Hippocampal formation (tissue), 2 donors: ENCODE data around the gene ZNF232.
A peak's percentile ranks its signal among the peaks of the same experiment; 100 is the strongest.
"Not testable (repeated sequence)": the region's sequence is repeated elsewhere in the genome, so short reads cannot be mapped to it uniquely, and the experiment has no call there.

Experiments used
- DNase-seq, 2 donors: peaks; one replicate each; lab custom pipeline; 2025; lab: John Stamatoyannopoulos, UW

ZNF232 gene

DNA sequence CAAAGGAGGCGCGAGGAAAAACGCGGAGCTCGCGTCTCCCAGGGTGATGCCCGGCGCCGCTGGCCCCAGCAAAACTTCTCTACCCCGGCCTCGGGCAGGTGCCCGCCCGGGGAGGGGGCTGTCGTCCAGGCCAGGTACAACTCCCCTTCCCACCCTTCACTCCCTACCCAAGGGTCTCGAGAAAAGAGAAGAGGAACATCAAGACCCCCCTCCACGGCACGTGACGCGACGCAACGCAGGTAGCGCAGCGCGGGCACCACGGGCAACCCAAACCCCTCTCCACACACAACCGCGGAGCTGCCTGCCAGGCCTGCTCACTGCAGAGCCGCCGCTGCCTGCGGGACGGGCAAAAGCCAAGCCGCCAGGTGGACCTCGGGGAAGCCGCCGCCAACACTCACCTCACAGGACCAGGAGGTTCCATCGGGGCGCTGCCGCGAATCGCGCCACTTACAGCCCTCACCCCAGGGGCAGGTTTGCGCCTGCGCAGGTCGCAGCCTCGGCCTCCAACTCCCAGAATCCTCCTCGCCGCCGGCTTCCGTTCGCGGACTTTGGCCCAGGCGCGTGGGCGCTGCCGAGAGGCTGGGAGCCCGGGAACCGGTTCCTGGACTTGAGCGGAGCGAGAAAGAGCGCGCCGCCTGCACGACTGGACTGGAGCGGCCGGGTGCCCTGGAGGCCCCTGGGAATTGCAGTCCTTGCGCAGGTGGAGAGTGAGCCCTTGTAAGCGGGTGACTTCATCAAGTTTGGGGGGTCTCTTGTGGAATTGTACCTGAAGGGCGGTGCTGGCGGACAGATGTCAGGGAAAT lies at the start of gene ZNF232:
TSS of gene ZNF232 (minus strand) at position 477 of the 803 bp plus-strand sequence. CDS start at position 421, 56 bp downstream.
- DNase-seq: peak; percentile 88 to 91

DNA sequence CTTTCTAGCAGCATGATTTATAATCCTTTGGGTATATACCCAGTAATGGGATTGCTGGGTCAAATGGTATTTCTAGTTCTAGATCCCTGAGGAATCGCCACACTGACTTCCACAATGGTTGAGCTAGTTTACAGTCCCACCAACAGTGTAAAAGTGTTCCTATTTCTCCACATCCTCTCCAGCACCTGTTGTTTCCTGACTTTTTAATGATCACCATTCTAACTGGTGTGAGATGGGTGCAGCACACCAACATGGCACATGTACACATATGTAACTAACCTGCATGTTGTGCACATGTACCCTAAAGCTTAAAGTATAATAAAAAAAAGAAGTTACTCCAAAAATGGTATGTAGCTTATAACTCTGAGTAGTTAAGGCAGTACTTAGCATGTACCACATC lies 49.0 kb upstream of the ZNF232 start:
- not testable (repeated sequence) for DNase-seq

DNA sequence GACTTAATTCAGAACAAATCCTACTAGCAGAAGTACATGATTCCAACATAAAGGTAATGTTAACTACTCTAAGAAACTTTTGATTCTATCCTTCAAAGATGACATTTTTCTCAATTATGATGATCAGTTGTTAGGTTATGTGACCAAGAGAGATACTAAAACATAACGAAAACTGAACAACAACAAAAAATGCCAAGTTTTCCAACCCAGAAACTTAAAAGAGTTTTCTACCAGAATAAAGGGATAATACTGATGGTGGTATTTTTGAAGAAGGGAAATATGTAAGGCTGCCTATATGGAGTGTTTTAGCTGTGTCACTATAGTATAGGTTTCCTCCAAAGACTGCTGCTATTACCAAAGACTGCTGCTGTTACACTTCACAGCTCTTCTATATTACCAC lies 34.4 kb upstream of the ZNF232 start:
- not testable (repeated sequence) for DNase-seq

DNA sequence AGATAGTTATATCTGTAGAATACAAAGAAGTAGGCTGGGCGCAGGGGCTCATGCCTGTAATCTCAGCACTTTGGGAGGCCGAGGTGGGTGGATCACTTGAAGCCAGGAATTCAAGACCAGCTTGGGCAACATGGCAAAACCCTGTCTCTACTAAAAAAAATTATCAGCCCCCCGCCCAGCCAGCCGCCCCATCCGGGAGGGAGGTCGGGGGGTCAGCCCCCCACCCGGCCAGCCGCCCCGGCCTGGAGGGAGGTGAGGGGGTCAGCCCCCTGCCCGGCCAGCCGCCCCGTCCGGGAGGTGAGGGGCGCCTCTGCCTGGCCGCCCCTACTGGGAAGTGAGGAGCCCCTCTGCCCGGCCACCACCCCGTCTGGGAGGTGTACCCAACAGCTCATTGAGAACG lies 31.2 kb upstream of the ZNF232 start:
- not testable (repeated sequence) for DNase-seq

DNA sequence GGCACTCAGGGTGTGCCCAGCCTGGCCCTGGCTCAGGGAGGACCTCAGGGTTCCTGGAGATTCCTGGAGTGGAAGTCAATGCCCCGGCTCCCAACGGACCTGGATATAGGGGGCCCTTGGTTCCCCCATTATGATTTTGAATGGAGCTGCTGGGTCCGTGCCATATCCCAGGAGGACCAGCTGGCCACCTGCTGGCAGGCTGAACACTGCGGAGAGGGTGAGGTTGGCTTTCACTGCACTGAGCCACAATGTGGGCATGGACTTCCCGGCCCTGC lies 27.7 kb upstream of the ZNF232 start:
- DNase-seq: no peak

DNA sequence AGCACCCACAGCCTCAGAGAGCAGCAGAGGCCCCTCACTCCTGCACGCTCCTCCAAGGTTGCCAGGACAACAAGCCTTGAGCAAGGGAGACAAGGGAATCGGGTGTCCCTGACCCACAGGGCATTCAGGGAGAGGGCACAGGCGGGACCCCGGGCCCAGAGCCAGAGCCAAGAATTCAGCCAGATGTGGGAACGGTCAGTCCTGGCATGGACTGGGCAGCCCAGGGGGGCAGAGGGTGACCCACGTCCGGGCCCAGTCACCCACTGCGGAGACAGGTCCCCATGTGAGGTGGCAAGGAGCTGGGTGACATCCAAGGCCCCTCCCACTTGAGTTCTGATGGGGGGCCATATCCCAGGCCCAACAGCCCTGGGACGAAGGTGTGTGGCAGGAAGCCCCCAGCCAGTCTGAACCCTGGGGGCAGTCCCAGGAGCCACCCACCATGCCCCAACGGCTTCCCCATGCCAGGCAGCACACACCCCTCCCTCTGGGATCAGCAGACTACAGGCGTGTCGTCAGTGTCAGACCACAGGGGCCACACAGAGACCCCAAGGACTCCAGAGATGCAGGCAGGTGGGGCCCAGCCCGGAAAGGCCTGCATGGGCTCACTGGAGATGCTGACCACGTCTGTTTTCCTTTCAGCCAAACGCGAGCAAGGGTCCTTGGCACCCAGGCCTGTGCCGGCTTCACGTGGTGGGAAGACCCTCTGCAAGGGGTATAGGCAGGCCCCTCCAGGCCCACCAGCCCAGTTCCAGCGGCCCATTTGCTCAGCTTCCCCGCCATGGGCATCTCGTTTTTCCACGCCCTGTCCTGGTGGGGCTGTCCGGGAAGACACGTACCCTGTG lies 27.2 kb upstream of the ZNF232 start:
- DNase-seq: no peak

DNA sequence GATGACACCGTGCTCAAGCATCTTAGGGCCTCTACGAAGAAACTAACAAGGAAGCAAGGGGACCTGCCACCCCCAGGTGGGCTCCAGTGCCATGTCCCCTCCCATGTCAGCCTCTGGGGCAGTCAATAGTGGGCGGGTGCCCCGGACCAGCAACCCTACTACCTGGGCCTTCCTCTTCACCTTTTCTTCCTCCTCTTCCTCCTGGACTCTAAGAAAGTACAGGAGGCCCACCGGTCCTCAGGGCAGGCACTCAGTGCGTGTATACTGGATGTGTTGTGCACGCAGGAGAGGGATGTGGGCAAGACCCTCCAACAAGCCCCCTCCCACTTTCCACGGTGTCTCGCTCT lies 26.5 kb upstream of the ZNF232 start:
- not testable (repeated sequence) for DNase-seq

DNA sequence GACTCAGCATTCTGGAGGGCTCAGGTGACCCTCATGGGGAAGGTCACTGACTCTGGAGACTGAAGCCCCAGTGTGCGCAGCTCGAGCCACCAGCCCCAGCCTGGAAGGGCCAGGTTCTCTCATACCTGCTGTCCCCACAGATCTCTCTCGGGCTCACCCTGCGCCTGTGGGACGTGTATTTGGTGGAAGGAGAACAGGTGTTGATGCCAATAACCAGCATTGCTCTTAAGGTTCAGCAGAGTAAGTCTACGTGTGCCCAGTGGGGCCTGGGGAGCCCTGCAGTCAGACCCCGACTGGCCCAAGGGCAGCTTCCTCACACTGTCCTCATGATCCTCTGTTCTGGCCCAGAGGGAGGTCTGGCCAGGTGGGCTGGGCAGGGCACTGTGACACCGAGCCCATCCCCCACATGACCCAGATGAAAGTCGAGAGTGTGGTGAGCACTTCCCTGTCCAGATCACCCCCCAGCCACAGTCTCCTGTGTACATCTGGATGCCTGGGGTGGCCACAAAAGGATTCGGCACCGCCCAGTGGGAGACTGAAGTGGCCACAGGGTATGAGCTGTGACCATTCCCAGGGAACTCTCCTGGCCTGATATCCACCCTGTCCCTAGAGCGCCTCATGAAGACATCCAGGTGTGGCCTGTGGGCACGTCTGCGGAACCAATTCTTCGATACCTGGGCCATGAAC lies 26.0 kb upstream of the ZNF232 start:
- DNase-seq: not testable (repeated sequence)

DNA sequence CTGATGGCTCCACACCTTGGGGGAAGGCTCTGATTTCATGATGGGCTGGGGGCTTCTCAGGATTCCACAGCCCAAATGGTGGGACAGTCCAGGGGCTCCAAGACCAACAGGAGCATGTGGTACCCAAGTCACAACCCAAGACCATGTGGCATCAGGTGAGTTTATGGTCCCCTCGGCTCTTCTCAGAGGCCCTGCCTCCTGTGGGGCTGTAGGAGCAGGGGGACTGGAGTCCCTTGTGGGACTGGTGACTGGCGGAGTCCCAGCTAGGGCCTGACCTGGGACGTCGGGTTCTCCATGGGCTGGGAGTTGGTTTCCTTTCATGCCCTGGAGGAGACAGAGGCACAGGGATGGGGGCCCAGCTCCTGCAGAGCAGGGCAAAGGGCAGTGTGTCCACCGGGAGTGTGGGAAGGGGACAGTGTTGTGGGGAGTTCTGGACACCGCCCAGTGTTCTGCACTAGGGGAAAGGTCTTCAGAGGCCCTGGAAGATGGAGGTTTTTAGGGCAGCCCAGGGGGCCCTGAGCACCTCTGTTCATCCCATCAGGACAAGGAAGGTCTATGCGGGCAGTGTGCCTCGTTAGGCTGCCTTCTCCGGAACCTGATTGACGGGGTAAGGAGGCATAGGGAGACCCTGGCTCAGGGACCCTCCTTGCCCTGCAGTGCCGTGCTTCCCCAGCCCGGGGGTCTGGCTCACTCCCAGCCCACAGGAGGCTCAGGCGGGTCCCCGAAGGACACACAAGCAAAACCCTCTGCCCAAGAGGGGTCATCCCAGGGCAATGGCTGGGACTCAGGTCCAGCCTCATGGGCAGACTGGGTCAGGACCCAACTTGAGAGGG lies 25.1 kb upstream of the ZNF232 start:
- not testable (repeated sequence) for DNase-seq

DNA sequence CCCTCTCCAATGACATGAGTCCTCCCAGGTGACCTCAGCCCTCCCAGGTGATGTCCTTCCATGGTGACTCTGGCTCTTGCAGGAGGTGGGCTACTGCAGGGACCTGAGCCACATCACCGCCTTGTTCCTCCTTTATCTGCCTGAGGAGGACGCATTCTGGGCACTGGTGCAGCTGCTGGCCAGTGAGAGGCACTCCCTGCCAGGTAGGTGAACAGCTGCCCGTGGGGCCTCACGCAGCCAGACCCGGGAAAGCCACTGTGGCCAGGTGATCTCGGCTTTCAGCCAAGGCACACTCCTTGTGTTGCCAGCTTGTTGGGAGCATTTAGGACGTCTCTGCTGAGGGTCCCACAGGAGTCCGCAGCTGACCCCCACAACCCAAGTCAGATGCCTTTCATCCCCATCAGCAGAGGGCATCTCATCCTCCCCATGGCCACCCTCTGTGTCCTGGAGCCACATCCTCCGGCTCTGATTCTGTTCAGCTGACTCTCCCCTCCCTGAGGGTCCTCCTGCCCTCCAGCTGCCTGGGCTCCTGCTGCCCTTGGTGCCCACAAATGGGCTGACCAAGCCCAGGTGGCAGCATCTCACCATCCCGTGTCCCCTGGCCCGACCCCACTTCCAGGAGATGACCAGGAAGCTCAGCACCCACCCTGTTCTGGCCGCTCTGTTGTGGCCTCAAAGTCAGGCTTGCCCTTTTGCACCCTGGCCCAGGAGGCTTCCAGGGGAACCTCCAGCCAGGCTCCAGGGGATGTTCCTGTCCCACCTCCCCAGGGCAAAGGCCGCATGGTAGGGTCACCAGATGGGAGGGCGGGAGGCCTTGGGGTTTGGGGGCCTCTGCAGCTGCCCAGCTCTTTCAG lies 24.3 kb upstream of the ZNF232 start:
- no peak for DNase-seq

DNA sequence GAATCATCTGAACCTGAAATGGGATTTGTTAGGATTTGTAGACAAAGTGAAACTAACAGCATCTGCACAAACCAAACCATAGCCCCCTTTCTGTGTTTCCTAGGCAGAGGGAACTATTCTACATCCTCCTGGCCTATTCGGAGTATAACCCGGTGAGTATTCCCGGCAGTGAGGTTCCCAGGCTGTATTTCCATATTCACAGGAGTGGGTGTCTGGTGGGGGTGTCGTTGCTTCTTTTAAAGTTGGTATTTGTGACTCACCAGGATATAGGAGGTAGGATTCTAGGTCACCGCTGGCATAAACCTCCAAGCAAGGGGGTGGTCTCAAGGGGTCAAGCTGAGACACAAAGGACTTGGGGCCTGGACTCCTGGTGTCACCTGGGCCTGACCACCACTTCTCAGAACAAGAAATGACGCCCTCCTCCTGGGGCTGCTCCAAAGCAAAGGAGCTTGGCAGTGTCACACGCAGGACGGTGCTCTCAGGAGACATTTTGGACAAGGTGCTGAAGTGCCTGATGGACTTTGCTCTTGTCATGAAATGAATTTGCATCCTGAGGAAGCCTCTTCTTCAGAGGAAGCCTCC lies 23.5 kb upstream of the ZNF232 start:
- not testable (repeated sequence) for DNase-seq

DNA sequence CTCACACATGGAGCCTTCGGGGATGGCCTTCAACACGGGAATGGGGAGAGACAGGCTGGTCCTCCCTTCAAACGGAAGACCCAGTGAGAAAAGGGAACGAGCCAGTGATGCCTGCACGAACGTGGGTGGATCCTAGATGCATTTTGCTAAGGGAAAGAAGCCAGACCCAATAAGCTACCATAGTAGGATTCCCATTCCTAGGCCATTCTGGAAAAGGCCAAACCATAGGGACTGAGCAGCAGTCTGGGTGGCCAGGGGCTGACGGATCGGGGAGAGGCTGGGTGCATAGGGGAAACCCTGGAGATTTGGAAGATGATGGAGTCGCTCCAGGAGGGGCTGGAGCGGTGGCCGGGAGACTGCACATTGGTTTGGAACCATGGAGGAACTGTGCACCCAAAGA lies 22.9 kb upstream of the ZNF232 start:
- not testable (repeated sequence) for DNase-seq

DNA sequence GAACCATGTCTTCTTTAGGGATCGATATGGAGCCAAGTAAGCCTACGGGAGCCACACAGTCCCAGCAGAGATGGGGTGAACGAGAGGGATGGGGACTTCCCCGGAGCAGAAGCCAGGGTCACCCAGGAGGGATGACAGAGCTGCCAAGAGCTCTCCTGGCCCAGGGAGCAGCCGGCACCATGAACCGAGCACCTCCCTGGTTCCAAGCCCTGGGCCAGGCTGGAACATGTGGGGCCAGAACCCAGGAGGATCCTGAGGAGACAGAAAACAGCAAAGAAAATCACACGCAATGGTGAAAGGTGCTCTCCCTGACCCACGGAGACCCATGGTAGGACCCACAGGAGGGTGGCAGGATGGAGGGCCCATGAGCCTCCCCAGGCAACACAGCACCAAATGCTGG lies 22.3 kb upstream of the ZNF232 start:
- not testable (repeated sequence) for DNase-seq

DNA sequence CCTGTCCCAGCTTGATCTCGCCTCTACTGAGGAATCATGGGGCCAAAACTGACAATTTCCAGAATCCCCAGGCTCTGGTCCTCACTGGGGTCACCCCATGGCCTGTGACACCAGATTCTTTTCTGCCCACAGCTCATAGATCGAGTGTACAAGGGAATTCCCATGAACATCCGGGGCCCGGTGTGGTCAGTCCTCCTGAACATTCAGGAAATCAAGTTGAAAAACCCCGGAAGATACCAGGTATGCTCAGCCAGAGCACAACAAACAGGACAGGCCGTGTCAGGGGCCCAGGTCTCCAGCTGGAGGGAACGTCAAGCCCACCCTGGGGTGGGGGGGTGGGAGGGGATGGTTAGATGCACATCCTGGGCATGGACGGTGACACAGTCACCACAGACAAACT lies 21.6 kb upstream of the ZNF232 start:
- no peak for DNase-seq

DNA sequence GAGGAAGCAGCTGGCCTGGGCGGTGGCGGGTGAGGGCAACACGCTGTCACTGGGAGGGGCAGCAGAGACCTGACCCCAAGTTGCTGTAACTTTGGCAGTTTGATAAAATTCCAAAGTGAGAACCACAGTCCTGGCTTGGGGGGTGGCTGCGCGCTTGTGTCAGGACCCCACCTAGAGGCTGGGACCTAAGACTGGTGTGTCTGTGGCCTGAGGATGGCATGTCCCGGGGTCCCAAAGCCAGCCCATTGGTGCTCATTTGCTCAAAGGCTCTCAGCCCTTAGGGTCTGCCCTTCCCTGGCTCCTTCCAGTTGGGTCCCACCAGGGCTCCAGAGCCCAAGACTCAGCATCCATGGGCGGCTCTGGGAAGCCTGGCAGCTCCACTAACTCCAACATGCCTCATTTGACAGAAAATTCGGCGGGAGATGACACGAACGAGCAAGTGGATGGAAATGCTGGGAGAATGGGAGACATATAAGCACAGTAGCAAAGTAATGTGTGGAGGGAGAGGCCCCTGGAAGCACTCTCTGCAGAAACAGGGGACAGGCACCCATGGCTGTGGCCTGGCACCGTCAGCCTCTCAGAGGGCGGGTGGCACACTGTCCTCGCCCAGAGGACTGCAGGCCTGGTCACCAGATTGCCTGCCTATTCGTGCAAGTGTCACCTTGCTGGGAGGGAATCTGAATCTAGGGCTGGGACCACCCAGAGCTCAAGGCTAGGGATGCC lies 21.0 kb upstream of the ZNF232 start:
- not testable (repeated sequence) for DNase-seq

DNA sequence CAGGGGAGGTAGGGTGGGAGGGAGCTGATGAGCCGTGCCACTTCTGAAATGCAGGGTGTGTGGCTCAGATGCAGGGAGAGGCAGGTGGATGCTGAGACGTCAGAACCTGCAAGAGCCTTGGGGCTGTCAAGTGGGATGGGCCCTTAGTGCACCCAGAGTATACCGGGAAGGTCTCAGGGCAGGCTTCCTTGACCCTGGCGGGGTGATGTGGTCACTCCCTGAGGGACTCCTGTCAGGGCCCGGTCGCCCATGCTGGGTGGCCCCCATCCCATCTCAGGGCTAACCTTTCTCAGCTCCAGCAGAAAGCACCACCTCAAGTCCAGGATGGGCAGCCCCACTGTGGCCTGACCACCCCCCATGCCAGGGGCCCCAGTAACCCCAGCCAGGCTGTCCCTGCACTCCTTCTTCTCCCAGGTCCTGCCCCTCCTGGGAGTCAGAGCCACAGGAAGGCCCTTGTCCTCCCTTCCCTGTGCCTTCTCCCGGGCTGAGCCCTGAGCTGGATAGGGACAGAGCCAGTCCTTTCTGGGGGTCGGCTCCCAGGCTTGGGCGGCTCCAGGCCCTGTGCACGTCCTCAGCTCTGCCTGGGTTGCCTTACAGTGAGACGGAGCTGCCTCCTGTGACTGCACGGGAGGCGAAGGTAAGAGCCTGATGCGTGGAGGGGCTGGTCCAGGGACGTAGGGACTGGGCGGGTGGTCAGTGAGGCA lies 20.3 kb upstream of the ZNF232 start:
- DNase-seq: not testable (repeated sequence)

DNA sequence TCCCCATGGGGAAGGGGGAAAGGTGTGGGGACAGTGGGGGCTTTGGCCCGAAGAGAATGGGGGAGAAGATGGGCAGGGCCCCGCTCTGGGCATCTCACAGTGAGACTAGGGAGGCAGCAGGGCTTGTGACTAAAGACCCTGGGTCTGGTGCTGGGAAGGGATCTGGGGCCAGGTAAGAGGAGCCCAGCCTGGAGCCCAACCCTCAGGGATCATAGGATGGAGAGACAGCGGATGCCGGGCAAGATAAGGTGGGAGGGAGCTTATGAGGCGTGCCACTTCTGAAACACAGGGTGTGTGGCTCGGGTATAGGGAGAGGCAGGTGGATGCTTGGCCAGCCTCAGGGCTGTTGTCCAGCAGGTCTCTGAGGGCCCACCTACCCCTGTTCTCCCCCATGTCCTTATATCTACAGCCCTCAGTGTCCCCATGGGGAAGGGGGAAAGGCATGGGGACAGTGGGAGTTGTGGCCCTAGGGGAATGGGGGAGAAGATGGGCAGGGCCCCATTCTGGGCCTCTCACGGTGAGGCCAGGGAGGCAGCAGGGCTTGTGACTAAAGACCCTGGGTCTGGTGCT lies 19.6 kb upstream of the ZNF232 start:
- no peak for DNase-seq

DNA sequence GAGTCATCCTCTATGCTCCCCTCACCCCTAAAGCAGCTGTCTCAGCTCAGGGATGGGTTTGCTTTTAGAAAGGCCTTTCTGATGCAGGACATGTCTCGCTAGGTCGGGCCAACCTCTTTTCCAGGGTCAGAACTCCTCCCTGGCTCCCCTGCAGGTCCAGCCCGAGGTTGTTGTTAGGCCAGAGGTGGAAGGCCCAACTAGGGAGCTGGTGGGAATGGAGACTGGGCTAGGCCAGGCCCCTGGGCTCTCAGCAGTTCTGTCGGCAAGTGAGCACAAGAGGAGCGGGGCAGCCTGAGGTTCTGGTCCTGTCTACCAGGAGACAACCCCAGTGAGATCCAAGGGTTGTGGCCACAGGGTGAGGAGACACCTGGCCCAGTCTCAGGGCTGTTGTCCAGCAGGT lies 19.0 kb upstream of the ZNF232 start:
- DNase-seq: not testable (repeated sequence)

DNA sequence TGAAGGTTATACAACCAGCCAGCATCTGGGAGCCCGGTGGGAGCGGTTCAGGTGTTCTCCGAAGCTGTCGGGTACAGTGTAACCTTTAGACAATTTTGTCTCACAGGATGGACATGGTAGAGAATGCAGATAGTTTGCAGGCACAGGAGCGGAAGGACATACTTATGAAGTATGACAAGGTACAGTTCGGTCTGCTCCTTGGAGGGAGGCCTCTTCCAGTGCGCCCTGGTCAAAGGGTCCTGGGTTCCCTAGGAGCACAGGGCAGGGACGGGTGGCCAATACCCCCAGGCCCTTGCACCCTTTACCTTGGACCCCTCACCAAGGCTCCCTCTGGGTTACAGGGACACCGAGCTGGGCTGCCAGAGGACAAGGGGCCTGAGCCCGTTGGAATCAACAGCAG lies 18.6 kb upstream of the ZNF232 start:
- not testable (repeated sequence) for DNase-seq
